Type B pancreatic cell (in vitro differentiated cells): ENCODE measurements around the gene MDFIC. TPM values are rescaled to one million over a fixed set of nuclear protein-coding genes. Genes with fewer than 3 reads are reported as not detected.

Experiments
- DNase-seq: peaks from one replicate; pipeline ENCODE4 v3.0.0; 2021; ENCODE audit warnings: mixed read lengths; ENCODE audit not compliant: unreplicated experiment; ENCODE audit errors: extremely low spot score
- H3K27ac Mint-ChIP-seq: 2 replicates; pipeline ENCODE4 v1.8.0; 2021; ENCODE audit warnings: mild to moderate bottlenecking, mixed read lengths
- H3K27me3 Mint-ChIP-seq: 2 replicates; pipeline ENCODE4 v1.8.0; 2021; ENCODE audit warnings: mixed read lengths
- H3K36me3 Mint-ChIP-seq: 2 replicates; pipeline ENCODE4 v1.8.0; 2021; ENCODE audit warnings: mixed read lengths
- H3K4me1 Mint-ChIP-seq: one replicate; pipeline ENCODE4 v1.8.0; 2021; ENCODE audit warnings: mixed read lengths; ENCODE audit not compliant: unreplicated experiment
- H3K4me3 Mint-ChIP-seq: 2 replicates; pipeline ENCODE4 v1.8.0; 2021; ENCODE audit warnings: mild to moderate bottlenecking, mixed read lengths
- H3K9me3 Mint-ChIP-seq: 2 replicates; pipeline ENCODE4 v1.8.0; 2021; ENCODE audit warnings: mixed read lengths
- total RNA-seq: library from RNA; stranded (reverse); gene quantifications from 2 replicates; pipeline ENCODE4 v1.2.1, GENCODE V29; 2021; ENCODE audit warnings: low replicate concordance
- TF ChIP-seq, protein P1 (sequence below): fragments of 200-600 bp; sonication (generic); conservative IDR thresholded peaks from 2 replicates; pipeline ENCODE4 v1.5.0; 2021; ENCODE audit warnings: antibody characterized with exemption, mild to moderate bottlenecking

The MDFIC gene
- total RNA-seq, 1 donor from 2014 or later, result 20.2 TPM

DNA sequence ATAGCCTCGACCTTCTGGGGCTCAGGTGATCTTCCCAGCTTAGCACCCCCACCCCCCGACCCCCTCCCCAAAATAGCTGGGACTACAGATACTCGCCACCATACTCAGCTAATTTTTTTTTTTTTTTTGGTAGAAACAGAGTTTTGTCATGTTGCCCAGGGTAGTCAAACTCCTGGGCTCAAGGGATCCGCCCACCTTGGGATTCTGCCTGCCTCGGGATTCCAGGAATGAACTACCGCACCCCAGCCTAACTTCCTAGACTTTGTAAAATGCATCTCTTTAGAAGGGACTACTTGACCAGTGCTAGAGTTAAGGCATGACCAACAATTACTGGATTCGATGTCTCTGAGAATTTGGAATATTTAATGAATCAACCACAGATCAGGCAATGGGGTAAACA, 85.9 kb downstream of the MDFIC start:
- no peak for DNase-seq
- Mint-ChIP-seq H3K4me1 (peaks cover 22% of the 10 kb centered on the region), H3K4me3 (no peak overlapping the region), H3K9me3 (peaks cover 6% of the 10 kb centered on the region), H3K36me3 (peaks cover 7% of the 10 kb centered on the region), H3K27ac (no peak overlapping the region), H3K27me3 (no peaks in the 10 kb centered on the region)
- TF ChIP-seq, protein P1, sequence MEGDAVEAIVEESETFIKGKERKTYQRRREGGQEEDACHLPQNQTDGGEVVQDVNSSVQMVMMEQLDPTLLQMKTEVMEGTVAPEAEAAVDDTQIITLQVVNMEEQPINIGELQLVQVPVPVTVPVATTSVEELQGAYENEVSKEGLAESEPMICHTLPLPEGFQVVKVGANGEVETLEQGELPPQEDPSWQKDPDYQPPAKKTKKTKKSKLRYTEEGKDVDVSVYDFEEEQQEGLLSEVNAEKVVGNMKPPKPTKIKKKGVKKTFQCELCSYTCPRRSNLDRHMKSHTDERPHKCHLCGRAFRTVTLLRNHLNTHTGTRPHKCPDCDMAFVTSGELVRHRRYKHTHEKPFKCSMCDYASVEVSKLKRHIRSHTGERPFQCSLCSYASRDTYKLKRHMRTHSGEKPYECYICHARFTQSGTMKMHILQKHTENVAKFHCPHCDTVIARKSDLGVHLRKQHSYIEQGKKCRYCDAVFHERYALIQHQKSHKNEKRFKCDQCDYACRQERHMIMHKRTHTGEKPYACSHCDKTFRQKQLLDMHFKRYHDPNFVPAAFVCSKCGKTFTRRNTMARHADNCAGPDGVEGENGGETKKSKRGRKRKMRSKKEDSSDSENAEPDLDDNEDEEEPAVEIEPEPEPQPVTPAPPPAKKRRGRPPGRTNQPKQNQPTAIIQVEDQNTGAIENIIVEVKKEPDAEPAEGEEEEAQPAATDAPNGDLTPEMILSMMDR, result no peak

DNA sequence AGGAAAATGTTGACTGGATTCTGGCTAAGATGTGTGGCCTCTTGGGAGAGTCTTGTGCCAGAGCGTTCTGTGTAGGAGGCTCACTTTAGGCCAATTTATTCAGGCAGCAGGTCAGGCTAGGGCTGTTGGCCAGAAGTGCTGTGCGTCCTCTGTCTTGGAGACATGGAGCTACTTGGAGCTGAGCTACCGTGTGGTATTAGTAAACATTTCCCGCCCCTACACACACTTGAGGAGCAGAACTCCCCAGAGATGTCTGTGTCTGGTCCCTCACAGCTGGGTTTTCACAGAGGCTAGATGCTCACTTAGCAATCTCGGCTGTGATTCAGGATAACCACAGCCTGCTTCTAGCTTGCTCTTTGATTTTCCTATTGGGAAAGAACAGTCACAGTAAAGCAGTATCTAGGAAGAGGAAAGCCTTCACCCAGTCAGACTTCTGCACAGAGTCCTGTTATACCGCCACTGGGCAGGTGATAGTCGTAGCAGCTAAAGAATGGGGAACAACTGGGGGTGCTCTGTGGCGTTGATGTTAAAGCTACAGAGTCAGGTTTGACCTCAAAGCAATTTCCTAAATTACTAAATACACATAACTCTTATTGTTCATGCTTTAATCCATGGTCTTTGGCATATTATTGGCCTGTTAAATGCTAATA, 86.7 kb downstream of the MDFIC start:
- TF ChIP-seq, protein P1, result no peak
- no peak for DNase-seq
- Mint-ChIP-seq H3K9me3 (no peaks in the 10 kb centered on the region), H3K27ac (no peak overlapping the region), H3K36me3 (peaks cover 3% of the 10 kb centered on the region), H3K27me3 (no peaks in the 10 kb centered on the region), H3K4me1 (peaks cover 22% of the 10 kb centered on the region), H3K4me3 (no peak overlapping the region)

DNA sequence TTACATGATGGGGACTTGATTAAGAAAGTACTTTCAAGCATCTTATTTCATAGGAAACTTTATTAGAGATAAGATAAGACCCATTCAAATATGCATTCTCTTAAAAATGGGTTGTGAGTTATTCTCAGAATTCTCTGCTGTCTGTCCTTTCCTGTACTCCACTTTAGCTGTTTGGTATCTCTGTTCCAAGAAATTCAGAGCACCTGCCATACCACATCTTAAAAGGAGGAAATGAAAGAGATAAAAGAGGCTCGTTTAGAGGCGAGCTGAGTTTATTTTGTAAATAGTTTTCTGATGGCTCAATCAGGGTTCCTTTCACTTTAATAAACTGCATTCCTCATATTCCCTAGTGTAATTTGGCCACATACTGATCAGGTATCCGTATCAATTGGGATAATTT, 87.2 kb downstream of the MDFIC start:
- H3K27ac Mint-ChIP-seq, result no peak overlapping the region
- TF ChIP-seq, protein P1, result no peak
- H3K9me3 Mint-ChIP-seq, result no peaks in the 10 kb centered on the region
- DNase-seq, result no peak
- peaks cover 4% of the 10 kb centered on the region for H3K36me3 Mint-ChIP-seq
- H3K4me1 Mint-ChIP-seq, result peaks cover 22% of the 10 kb centered on the region
- H3K27me3 Mint-ChIP-seq, result no peaks in the 10 kb centered on the region
- no peak overlapping the region for H3K4me3 Mint-ChIP-seq

DNA sequence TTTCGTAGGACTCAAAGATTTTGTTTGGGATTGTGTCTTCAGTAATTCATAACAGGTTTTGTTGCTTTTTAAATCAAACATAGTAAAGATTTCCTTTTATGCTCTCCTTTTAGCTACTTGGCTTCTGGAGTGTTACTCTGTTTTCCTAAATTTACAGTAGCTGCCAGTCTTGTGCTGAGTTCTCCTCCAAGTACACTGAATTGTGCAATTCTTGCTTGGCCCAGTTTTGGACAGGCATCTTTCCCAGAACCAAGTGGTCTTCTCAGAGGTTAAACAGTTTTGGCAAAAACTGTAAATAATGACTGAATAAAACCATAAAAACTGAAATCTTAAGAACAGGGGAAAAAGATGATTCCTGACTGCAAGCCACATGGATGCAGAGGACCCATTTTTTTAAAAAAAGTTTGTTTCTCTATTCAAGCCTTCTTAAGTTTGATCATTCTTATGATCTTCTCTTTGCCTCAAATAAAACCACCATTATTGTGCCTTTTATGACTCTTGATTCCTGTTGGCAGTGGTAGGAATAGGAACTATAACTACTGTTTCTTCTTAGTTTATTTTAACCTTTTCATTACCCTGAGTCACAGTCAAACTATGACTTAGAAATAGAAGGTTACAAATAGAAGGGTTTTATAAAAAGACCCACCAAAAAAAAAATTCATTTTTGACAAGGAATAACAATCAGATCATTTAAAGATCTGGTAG, 88.0 kb downstream of the MDFIC start:
- Mint-ChIP-seq H3K27me3 (no peaks in the 10 kb centered on the region), H3K36me3 (peaks cover 4% of the 10 kb centered on the region), H3K4me3 (no peak overlapping the region), H3K9me3 (no peaks in the 10 kb centered on the region), H3K27ac (no peak overlapping the region), H3K4me1 (peaks cover 22% of the 10 kb centered on the region)
- DNase-seq, result no peak
- TF ChIP-seq, protein P1, result no peak

DNA sequence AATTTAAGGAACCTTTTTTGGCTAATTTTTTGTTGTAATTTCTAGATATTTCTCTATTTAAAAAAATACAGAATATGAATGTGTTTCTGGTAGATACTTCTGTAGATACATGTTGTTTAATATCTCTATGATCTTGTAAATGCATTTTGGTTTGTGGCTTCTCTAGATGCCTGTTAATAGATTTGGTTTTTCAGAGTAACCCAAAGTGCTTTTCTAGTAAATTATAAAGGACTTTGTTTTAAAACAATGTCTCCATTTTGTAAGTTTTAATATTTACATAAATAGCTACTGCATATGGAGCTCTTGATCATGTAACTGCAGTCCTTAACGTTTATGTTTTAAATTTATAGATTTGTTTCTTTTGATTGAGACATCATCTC, 88.5 kb downstream of the MDFIC start:
- Mint-ChIP-seq H3K27me3 (no peaks in the 10 kb centered on the region), H3K4me3 (no peak overlapping the region), H3K27ac (no peak overlapping the region), H3K36me3 (peaks cover 4% of the 10 kb centered on the region), H3K9me3 (no peaks in the 10 kb centered on the region), H3K4me1 (peaks cover 18% of the 10 kb centered on the region)
- TF ChIP-seq, protein P1, result no peak
- DNase-seq, result no peak
